Caki2 (cell line): ENCODE results near the gene SECISBP2. TPM values are rescaled to one million over a fixed set of nuclear protein-coding genes. Genes with fewer than 3 reads are reported as not detected.

Experiments used
- DNase-seq: peaks from one replicate; pipeline ENCODE4 v3.0.0-alpha.2; 2015; ENCODE audit warnings: low read depth
- in situ Hi-C: cut with HindIII; loops from 2 replicates; pipeline ENCODE4 v1.10.0; 2016; ENCODE audit warnings: low sequenced_read_pairs, low pct_unique_long_range_greater_than_20kb, mixed read lengths
- total RNA-seq: library from RNA; depleted of rRNA; stranded (reverse); fragments of >200 nt; shearing (Covaris generic); gene quantifications from 2 replicates; pipeline ENCODE4 v1.2.3, GENCODE V29; 2014; ENCODE audit warnings: low replicate concordance

Gene SECISBP2
- total RNA-seq, 1 experiment from 2014 or later, result 18.5 TPM

DNA sequence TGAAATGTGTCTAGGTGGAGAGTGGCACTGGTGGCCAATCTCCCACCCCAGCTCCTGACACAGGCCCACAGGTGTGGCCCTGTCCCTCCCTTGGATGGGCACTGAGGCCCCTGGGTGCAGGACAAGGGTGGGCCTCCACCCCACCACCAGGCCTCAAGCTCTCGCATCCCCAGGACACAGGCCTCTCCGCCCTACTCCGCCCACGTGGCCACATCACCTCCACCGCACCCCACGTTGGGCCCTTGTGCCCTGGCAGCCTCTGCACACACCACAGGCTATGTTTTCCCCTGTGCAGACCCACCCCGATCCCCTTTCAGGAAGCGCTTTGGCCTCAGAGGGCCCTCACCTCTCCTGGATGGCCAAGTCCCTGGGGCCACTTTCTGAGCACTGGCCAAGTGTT is 54.7 kb downstream of the SECISBP2 start:
- DNase-seq, result no peak
- in situ Hi-C loops, result no loop called here

DNA sequence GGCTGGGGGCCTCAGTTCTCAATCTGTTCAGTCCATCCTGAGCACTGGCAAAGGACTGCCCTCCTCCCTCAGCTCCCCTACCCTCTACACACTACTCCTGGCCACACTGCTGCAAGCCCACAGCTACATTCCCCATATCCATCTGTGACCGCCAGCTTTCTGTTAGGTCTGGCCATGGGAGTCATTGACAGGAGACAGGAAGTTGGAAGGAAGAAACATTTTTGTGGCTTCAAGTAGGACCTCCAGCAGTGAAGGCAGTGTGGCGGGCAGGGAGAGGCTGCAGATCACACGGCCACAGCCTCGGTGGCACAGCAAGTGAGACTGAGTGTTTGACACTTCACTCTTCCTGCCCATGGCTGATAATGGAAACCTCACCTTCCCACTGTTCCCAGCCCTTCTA is 55.9 kb downstream of the SECISBP2 start:
- in situ Hi-C loops, result no loop called here
- DNase-seq, result no peak

DNA sequence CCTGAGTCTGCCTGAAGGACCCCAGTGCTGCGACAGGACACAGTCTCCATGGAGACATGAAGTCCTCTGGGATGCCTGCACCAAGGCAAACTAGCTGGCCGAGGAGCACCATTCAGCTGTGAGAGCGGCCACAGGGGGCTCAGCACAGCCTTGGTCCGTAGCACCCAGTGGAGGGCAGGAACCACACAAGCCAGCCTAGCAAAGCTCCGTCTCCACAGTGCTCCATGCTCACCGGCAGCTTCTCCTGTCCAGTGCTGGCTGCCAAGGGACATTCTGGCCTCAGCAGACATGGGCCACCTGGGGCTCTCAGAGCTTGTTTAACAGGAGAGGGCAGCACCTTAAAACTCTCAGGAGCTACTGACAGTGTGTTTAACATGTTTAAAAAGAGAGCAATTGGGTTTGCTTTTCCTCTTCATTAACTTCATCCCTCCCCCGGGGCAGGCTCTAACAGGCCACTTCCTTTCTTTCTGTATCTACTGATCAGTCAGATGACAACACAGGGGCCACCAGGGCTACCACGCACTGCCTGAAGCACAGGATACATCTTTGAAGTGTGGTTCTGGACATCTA is 57.0 kb downstream of the SECISBP2 start:
- DNase-seq, result peak; percentile 52
- in situ Hi-C loops, result no loop called here

DNA sequence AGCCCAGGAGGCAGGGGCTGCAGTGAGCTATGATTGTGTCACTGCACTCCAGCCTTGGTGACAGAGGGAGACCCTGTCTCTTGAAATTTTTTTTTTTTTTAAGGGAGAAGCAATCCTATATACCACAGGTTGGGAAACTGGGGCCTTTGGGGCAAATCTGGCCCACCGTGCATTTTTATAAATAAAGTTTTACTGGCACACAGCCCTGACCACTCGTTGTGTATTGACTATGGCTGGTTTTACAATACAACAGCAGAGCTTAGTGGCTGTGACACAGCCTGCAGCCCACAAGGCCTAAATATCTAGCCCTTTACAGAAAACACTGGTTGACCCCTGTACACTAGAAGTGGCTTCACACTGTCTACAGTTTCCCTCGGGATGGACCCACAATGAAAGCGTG is 58.0 kb downstream of the SECISBP2 start:
- no peak for DNase-seq
- in situ Hi-C loops, result no loop called here

DNA sequence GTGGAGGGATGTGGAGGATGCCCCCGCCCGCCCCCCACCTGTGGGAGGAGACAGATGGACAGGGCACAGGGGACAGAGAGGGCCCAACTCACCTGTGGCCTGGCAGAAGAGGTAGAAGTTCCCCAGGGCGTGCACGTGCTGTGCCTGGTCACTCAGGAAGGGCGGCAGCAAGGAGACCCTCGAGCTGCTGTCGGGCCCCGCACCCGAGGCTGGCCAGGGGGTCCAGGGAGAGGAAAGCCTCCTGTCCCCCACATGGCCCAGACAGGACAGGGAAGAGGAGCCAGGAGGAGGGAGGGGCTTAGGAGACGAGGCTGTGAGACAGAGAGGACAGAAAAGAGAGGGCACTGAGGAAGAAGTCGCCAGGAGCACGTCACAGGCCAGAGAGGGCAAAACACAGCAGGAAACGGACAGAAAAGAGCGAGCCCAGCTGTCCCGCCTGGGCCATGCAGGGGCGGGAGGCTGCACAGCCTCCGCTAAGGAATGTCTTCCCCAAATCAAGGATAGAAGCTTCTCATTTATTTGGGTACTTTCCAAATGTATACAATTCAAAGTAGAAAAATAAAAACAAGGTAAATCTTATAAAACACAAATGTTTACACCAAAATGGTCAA is 58.5 kb downstream of the SECISBP2 start:
- no peak for DNase-seq
- in situ Hi-C loops, result no loop called here

DNA sequence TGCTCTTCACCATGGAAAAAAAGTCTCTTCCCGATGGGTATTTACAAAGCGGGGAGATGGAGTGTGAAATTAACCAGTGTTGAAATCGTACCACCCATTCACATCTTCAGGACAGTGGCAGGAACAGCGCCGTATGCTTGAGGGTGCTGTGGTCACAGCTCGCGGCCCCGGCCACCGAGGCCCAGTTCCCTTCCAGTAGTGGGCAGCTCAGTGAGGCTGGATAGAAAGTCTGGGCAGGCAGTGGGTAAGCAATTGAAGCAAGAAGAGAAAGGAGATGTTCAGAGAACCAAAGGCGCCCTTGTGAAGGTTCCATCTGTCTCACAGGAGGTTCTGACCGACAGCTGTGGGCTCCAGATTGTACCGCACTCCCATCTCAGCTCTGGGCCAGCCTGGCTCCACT is 59.1 kb downstream of the SECISBP2 start:
- in situ Hi-C loops, result no loop called here
- DNase-seq, result no peak

DNA sequence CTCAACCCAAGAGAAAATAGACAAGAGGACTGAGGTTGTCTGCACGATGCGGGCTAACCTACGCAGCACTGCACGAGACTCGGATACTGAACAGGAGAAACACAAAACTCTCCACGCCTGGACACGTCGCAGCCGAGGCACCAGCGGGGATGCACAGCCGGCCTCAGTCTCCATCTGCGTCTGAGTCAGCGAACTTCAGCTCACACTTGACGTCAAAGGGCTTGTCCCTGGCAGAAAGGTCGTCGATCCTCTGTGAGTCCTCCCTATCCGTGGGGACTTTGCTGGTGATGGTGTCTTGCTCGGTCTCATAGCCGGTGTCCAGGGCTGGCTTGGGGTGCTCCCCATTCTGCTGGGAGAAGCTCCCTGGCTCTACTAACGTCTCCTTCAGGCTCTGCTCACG is 60.2 kb downstream of the SECISBP2 start:
- in situ Hi-C loops, result no loop called here
- DNase-seq, result no peak

DNA sequence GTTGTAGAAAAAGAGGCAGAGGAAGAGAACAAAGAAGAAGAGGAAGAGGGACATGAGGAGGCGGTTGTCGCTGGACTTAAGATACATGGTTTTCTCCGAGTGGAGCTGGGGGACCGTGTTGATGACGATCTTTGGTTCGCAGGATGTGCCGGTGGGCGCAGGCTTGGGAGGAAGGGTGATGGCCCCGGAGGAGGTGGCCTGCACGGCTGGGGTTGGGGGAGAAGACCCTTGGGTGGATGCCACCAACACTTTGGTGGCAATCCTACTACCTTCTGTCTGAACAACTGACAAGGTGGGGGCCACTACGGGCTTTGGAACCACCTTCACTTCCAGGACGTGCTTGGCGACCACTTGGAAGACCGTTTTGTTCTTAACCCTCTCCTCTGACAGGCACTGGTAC is 60.7 kb downstream of the SECISBP2 start:
- in situ Hi-C loops, result no loop called here
- no peak for DNase-seq

DNA sequence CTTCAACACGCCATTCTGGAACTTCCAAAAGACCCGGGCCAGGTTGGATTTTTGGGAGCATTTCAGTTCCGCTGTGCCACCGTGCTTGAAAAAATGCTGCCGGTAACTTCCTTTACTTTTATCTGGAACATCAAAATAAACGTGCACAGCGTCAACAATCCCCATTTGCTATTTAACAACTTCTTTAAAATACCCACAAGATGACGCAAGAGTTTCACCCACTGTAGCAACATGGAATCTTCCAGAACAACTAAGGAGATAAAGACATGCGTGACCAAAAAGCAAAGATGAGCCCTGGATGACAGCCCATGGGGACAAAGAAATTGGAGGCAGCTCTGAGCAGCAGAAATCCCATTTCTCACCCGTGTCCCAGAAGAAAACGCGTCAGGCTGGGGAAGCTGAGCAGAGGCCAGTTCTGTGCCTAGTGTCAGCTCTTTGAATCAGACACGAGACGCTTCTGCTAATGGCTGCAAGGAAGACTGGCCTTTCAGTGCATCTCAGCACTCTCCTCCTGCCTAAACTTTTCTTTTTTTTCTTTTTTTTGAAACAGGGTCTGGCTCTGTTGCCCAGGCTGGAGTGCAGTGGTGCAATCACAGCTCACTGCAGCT is 61.3 kb downstream of the SECISBP2 start:
- DNase-seq, result no peak
- in situ Hi-C loops, result no loop called here

DNA sequence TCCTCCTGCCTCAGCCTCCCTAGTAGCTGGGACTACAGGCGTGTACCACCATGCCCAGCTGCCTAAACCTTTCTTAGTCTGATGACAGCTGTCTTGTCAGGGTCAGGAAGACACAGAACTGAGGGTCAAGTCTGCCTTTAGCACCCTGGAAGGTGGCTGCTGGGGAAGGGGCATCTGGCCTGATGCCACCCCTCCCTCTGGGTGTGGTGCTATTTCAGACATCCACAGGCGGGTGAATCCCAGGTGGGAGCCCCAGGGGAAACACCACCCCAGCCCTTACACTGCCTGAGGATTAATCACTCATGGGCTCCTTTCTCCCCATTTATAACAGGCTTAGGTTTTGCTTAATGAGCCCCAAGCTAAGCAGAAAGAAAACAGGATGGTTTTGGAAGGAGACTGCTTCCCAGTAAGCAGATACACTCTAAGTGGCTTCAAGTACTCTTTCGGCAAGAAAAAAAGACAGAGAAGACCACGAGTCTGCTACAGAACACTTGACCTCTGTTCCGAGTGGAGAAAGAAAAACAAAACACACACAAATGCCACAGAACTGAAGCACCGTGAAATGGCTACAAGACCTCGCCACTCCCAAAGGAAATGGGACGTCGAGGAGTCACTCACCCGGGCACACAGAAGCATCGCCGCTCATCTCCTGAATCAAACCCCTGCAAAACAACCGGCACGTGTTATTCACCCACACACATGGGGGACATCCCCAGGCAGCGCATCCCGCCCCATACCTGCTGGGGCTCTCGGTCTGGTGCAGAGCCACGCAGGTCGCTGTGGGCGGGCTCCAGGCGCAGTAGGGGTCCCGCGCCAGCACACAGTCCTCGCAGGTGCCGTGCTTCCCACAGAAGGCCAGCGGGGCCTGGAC is 62.4 kb downstream of the SECISBP2 start:
- in situ Hi-C loops, result no loop called here
- DNase-seq, result peak; percentile 72

DNA sequence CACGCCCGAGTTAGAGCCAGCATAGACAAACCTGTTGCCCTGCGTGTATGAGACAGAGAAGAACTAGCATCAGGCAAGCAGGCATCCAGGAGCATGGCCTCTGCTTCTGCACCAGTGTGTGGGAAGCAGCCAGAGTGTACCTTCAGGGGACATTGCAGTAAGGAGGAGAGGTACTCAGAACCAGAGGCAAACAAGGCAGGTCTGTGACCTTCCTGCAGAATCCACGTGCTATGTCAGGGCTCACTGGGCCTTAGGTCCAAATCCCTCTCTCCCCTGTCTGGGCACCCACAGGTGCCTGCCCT is 63.0 kb downstream of the SECISBP2 start:
- in situ Hi-C loops, result no loop called here
- no peak for DNase-seq

DNA sequence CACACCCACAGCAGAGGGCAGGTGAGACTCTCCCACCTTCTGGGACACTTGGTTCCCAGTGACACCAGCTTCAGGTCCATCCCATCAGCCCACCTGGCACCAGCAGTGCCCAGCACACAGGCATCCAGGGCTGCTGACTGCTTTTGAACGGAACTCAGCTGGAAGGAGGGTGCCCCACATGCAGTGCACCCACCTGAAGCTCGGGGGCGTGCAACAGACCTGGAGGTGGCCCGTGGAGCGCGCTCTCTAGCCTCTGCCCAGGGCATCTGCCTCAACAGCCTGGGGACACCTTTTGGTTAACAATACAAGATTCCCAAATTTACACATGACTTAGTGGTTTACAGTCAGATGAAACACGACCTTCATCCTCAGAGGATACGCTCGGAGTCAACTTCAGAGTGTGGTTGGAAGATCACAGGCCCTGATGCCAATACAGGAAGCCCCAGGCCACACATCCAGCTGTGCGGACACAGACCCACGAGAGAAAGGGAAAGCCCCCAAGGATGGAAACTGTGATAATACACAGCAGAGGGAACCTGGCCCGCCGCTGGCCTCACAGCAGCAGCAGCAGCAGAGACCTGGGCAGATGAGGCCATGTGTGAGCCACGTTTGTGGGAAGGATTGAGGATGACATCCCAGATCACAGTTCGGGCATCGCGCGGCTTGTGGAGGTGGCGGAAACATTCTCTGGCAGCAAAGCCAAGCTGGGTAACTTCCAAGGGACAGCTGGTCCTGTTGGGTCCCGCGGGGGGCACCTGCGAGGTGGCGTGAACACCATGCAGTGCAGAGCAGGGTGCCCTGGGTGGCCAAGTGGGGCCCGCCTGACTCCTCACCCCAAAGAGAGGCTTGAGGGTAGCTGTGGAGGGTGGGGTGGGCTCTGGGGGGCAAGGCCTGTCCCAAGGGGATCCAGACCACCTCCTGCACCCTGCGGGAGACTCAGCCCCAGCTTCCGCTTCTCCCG is 64.0 kb downstream of the SECISBP2 start:
- in situ Hi-C loops, result no loop called here
- DNase-seq, result no peak

DNA sequence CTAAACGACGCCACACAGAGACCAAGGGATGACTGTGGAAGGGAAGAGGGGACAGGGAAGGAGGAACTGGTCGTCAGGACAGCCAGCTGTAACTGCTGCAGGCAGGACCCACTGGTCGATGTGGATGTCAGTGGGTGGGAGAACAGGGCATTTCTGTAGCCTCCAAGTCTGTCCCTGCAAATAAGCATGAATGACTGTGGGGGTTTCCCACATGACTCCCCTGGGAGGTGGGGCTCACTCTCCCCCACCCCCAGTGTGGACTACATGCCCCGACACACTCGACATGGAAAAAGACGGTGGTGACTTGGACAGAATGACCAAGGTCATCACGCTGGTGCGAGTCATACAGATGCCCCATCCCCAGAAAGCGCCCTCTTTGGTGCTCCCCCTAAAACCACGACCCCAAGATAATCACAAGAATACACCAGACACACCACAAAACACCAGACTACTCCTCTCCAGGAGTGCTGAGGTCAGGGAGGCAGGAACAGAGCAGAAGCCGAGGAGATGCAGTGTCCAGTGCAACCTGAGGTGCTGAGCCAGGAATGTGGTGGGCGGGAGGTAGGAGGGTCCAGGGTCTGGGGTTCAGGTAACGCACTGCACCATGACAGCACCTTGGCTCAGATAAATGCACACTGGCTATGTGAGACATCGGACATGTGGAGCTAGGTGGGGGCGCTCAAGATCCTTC is 64.9 kb downstream of the SECISBP2 start:
- in situ Hi-C loops, result no loop called here
- no peak for DNase-seq

DNA sequence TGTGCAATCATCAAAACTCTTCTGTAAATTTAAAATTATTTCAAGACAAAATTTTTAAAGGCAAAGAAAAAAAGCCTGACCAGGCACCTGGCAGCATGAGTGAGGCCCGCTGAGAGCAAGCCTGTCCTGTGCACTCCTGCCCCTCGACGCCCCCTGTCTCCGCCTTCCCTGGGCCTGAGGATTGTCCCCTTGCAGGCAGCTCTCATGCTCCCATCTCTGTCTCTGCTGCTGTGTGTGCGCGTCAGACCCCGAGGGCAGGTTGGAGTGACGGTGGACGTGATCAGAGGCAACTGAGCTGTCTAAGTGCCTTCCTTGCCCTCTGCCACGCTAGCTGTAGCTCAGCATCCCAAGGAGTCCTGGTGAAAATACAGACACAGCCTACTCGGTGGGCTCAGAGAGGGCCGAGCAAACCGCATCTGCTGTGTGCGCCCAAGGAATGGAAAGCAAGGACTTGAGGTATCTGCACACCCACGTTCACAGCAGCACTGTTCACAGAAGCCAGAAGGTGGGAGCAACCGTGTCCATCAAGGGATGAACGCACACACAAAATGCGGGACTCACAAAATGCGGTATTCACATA is 65.5 kb downstream of the SECISBP2 start:
- in situ Hi-C loops, result no loop called here

DNA sequence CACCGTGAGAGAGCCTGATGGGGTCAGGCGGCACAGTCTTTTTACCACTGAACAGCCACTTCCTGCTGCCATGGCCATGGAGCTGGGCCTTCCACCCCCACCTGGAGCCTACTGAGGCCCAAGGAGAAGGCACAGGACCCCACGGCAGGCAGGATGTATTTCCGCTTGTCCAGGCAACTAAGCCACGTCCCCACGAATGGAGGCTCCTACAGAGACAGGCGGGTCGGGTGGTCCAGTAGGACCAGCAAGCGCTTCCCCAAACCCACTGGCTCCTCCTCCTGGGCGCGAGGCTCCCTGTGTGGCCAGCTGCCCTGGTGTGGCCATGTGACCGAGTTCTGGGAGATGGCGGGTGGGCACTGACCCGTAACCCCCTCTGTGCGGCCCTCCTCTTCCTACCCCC is 66.5 kb downstream of the SECISBP2 start:
- no peak for DNase-seq
- in situ Hi-C loops, result no loop called here

More for the DNA sequence above, 65.5 kb downstream of the SECISBP2 start:
- DNase-seq, result no peak

DNA sequence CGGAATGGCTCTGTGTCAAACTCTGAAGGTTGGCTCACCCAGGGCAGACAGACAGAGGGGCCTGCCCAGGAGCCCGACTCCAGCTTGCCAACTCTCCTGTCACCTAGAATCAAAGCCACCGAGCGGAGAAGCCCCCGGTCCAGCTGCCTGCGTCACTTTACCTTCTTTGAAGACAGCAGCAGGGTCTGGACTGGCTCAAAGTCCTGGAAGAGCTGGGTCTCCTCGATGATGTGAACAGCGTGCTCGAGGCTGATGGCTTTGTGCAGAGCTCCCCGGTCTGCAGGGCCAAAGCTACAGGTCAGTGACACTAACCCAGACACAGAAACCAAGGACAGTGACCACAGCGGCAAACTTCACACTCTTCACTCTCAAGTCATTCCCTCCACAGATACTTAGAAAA is 67.9 kb downstream of the SECISBP2 start:
- in situ Hi-C loops, result no loop called here
- DNase-seq, result no peak

DNA sequence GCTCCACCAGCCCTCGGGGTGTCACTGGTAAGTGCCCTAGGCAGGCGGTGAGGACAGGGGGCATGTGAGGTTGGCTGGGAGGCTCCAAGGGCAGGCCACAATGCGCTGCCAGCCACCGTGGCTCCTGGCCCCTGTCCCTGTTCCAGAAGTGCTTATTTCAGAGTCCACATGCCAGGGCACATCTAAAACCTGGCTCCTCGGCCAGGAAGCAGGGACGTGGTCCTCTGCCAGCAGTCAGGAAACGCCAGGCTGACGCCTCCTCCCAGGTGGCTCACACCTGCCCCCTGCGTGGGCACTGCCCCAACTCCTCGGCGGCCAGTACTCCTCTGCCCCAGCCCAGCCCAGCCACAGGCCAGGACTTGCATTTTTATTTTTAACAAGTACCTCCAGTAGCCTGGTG is 68.5 kb downstream of the SECISBP2 start:
- in situ Hi-C loops, result no loop called here
- DNase-seq, result no peak
